HG03135 (cell line): Measurements from ENCODE around the gene GNPTG.
A peak's percentile ranks its signal among the peaks of the same experiment; 100 is the strongest.

Experiments
- ATAC-seq: cut with Tn5 transposase; IDR thresholded peaks from one replicate; pipeline ENCODE4 v1.9.1; 2021; ENCODE audit warnings: mild to moderate bottlenecking, moderate library complexity; ENCODE audit not compliant: unreplicated experiment

Gene GNPTG

GRCh38 chr16:1367486-1368174, 15.9 kb downstream of the GNPTG start:
- no peak for ATAC-seq

- ATAC-seq, result no peak
Measured at GRCh38 chr16:1371054-1371978, 19.6 kb downstream of the GNPTG start.

- ATAC-seq, result no peak
Measured at GRCh38 chr16:1372292-1372950, 20.7 kb downstream of the GNPTG start.

- ATAC-seq, result no peak
Measured at GRCh38 chr16:1374418-1375297, 22.9 kb downstream of the GNPTG start.

- no peak for ATAC-seq
Measured at GRCh38 chr16:1375298-1375640, 23.5 kb downstream of the GNPTG start.

- no peak for ATAC-seq
Measured at GRCh38 chr16:1375741-1376410, 24.1 kb downstream of the GNPTG start.

- no peak for ATAC-seq
Measured at GRCh38 chr16:1377406-1378010, 25.8 kb downstream of the GNPTG start.

- ATAC-seq, result no peak
Measured at GRCh38 chr16:1378087-1378803, 26.5 kb downstream of the GNPTG start.

GRCh38 chr16:1378804-1379303, 27.1 kb downstream of the GNPTG start:
- ATAC-seq, result peak; percentile 35

- ATAC-seq, result peak; percentile 42
Measured at GRCh38 chr16:1379304-1380076, 27.8 kb downstream of the GNPTG start.

GRCh38 chr16:1380195-1380594, 28.5 kb downstream of the GNPTG start:
- no peak for ATAC-seq

- no peak for ATAC-seq
Measured at GRCh38 chr16:1381612-1382406, 30.1 kb downstream of the GNPTG start.

GRCh38 chr16:1383556-1383955, 31.8 kb downstream of the GNPTG start:
- ATAC-seq, result no peak

GRCh38 chr16:1385232-1385631, 33.5 kb downstream of the GNPTG start:
- no peak for ATAC-seq

- no peak for ATAC-seq
Measured at GRCh38 chr16:1387331-1387730, 35.6 kb downstream of the GNPTG start.

- ATAC-seq, result no peak
Measured at GRCh38 chr16:1389762-1390161, 38.0 kb downstream of the GNPTG start.

GRCh38 chr16:1390239-1390779, 38.6 kb downstream of the GNPTG start:
- ATAC-seq, result no peak
